Activated T-cell treated with anti-CD3 and anti-CD28 coated beads, Interleukin-2, amount 50 U/mL, for 24 hours (primary cell): ENCODE measurements around the gene VOPP1.
"Not testable (repeated sequence)": the region's sequence is repeated elsewhere in the genome, so short reads cannot be mapped to it uniquely, and the experiment has no call there.

Experiments used
- DNase-seq: peaks from one replicate; pipeline ENCODE4 v3.0.0-alpha.2; 2020
- H3K27ac Mint-ChIP-seq: 2 replicates; pipeline ENCODE4 v1.8.0; 2020; ENCODE audit warnings: mild to moderate bottlenecking, mixed read lengths
- H3K27me3 Mint-ChIP-seq: 2 replicates; pipeline ENCODE4 v1.8.0; 2020; ENCODE audit warnings: mixed read lengths
- H3K36me3 Mint-ChIP-seq: 2 replicates; pipeline ENCODE4 v1.8.0; 2020; ENCODE audit warnings: low read depth, mixed read lengths
- H3K4me1 Mint-ChIP-seq: 2 replicates; pipeline ENCODE4 v1.8.0; 2020; ENCODE audit warnings: low read depth, mixed read lengths
- H3K4me3 Mint-ChIP-seq: 2 replicates; pipeline ENCODE4 v1.8.0; 2020; ENCODE audit warnings: mild to moderate bottlenecking, moderate library complexity, mixed read lengths
- H3K9me3 Mint-ChIP-seq: 2 replicates; pipeline ENCODE4 v1.8.0; 2020; ENCODE audit warnings: mixed read lengths

The VOPP1 gene

GRCh38 chr7:55476852-55477780 lies 95.2 kb downstream of the VOPP1 start:
- H3K36me3 Mint-ChIP-seq: peaks cover 62% of the 10 kb centered on the region
- peak overlapping the region; percentile 76 for H3K27ac Mint-ChIP-seq
- H3K4me1 Mint-ChIP-seq: peaks cover 79% of the 10 kb centered on the region
- DNase-seq: peak; percentile 28
- no peaks in the 10 kb centered on the region for H3K9me3 Mint-ChIP-seq
- no peak overlapping the region for H3K4me3 Mint-ChIP-seq
- no peaks in the 10 kb centered on the region for H3K27me3 Mint-ChIP-seq

GRCh38 chr7:55475855-55476803 lies 96.2 kb downstream of the VOPP1 start:
- peak; percentile 26 for DNase-seq
- H3K4me3 Mint-ChIP-seq: no peak overlapping the region
- peak overlapping the region; percentile 80 for H3K27ac Mint-ChIP-seq
- no peaks in the 10 kb centered on the region for H3K9me3 Mint-ChIP-seq
- H3K36me3 Mint-ChIP-seq: peaks cover 59% of the 10 kb centered on the region
- H3K4me1 Mint-ChIP-seq: peaks cover 75% of the 10 kb centered on the region
- no peaks in the 10 kb centered on the region for H3K27me3 Mint-ChIP-seq

- Mint-ChIP-seq H3K9me3 (no peaks in the 10 kb centered on the region), H3K36me3 (peaks cover 59% of the 10 kb centered on the region), H3K4me3 (no peak overlapping the region), H3K4me1 (peaks cover 72% of the 10 kb centered on the region), H3K27ac (peak overlapping the region; percentile 80), H3K27me3 (no peaks in the 10 kb centered on the region)
- DNase-seq: peak; percentile 32
These were observed 97.1 kb downstream of the VOPP1 start for GRCh38 chr7:55474944-55475854.

- peaks cover 77% of the 10 kb centered on the region for H3K4me1 Mint-ChIP-seq
- H3K36me3 Mint-ChIP-seq: peaks cover 61% of the 10 kb centered on the region
- H3K27me3 Mint-ChIP-seq: no peaks in the 10 kb centered on the region
- H3K9me3 Mint-ChIP-seq: no peaks in the 10 kb centered on the region
- H3K27ac Mint-ChIP-seq: peak overlapping the region; percentile 80
- H3K4me3 Mint-ChIP-seq: no peak overlapping the region
- no peak for DNase-seq
These were observed 98.4 kb downstream of the VOPP1 start for GRCh38 chr7:55473932-55474331.

GRCh38 chr7:55472928-55473725 lies 99.2 kb downstream of the VOPP1 start:
- Mint-ChIP-seq H3K36me3 (peaks cover 65% of the 10 kb centered on the region), H3K27ac (peak overlapping the region; percentile 58), H3K27me3 (no peaks in the 10 kb centered on the region), H3K9me3 (no peaks in the 10 kb centered on the region), H3K4me3 (no peak overlapping the region), H3K4me1 (peaks cover 78% of the 10 kb centered on the region)
- DNase-seq: no peak

GRCh38 chr7:55472406-55472805 lies 99.9 kb downstream of the VOPP1 start:
- Mint-ChIP-seq H3K4me1 (peaks cover 75% of the 10 kb centered on the region), H3K36me3 (peaks cover 64% of the 10 kb centered on the region)
- H3K27ac Mint-ChIP-seq, H3K9me3 Mint-ChIP-seq, H3K27me3 Mint-ChIP-seq, H3K4me3 Mint-ChIP-seq, DNase-seq: not testable (repeated sequence)

GRCh38 chr7:55471594-55471993 lies 100.7 kb downstream of the VOPP1 start:
- Mint-ChIP-seq H3K4me1 (peaks cover 74% of the 10 kb centered on the region), H3K27ac (peak overlapping the region; percentile 59), H3K36me3 (peaks cover 64% of the 10 kb centered on the region)
- not testable (repeated sequence) for H3K4me3 Mint-ChIP-seq, H3K9me3 Mint-ChIP-seq, H3K27me3 Mint-ChIP-seq, DNase-seq

- Mint-ChIP-seq H3K27me3 (no peaks in the 10 kb centered on the region), H3K36me3 (peaks cover 71% of the 10 kb centered on the region), H3K4me1 (peaks cover 69% of the 10 kb centered on the region), H3K9me3 (no peaks in the 10 kb centered on the region), H3K27ac (peak overlapping the region; percentile 76), H3K4me3 (no peak overlapping the region)
- no peak for DNase-seq
These were observed 102.0 kb downstream of the VOPP1 start for GRCh38 chr7:55470261-55470660.

GRCh38 chr7:55469721-55470120 lies 102.6 kb downstream of the VOPP1 start:
- Mint-ChIP-seq H3K27ac (peak overlapping the region; percentile 61), H3K4me3 (no peak overlapping the region), H3K36me3 (peaks cover 71% of the 10 kb centered on the region), H3K27me3 (no peaks in the 10 kb centered on the region), H3K9me3 (no peaks in the 10 kb centered on the region), H3K4me1 (peaks cover 68% of the 10 kb centered on the region)
- DNase-seq: no peak

GRCh38 chr7:55469271-55469681 lies 103.0 kb downstream of the VOPP1 start:
- Mint-ChIP-seq H3K27ac (peak overlapping the region; percentile 61), H3K4me3 (no peak overlapping the region), H3K27me3 (no peaks in the 10 kb centered on the region), H3K36me3 (peaks cover 72% of the 10 kb centered on the region), H3K9me3 (no peaks in the 10 kb centered on the region), H3K4me1 (peaks cover 66% of the 10 kb centered on the region)
- DNase-seq: no peak

GRCh38 chr7:55468495-55468894 lies 103.8 kb downstream of the VOPP1 start:
- H3K9me3 Mint-ChIP-seq: no peaks in the 10 kb centered on the region
- H3K27ac Mint-ChIP-seq: peak overlapping the region; percentile 61
- DNase-seq: no peak
- H3K36me3 Mint-ChIP-seq: peaks cover 72% of the 10 kb centered on the region
- no peaks in the 10 kb centered on the region for H3K27me3 Mint-ChIP-seq
- peaks cover 63% of the 10 kb centered on the region for H3K4me1 Mint-ChIP-seq
- no peak overlapping the region for H3K4me3 Mint-ChIP-seq

- Mint-ChIP-seq H3K27me3 (no peaks in the 10 kb centered on the region), H3K4me3 (no peak overlapping the region), H3K4me1 (peaks cover 69% of the 10 kb centered on the region), H3K9me3 (peaks cover 6% of the 10 kb centered on the region), H3K36me3 (peaks cover 78% of the 10 kb centered on the region), H3K27ac (peak overlapping the region; percentile 59)
- DNase-seq: no peak
These were observed 105.2 kb downstream of the VOPP1 start for GRCh38 chr7:55467047-55467593.

- no peak for DNase-seq
- H3K36me3 Mint-ChIP-seq: peaks cover 82% of the 10 kb centered on the region
- no peaks in the 10 kb centered on the region for H3K27me3 Mint-ChIP-seq
- peaks cover 14% of the 10 kb centered on the region for H3K9me3 Mint-ChIP-seq
- no peak overlapping the region for H3K4me3 Mint-ChIP-seq
- H3K4me1 Mint-ChIP-seq: peaks cover 69% of the 10 kb centered on the region
- peak overlapping the region; percentile 2 for H3K27ac Mint-ChIP-seq
These were observed 106.6 kb downstream of the VOPP1 start for GRCh38 chr7:55465691-55466090.
